GM21576 (cell line): Measurements from ENCODE around the gene TNS1.

Source experiments
- ATAC-seq: cut with Tn5 transposase; IDR thresholded peaks from one replicate; pipeline ENCODE4 v1.9.1; 2021; ENCODE audit warnings: mild to moderate bottlenecking, moderate library complexity; ENCODE audit not compliant: unreplicated experiment

The TNS1 gene

GRCh38 chr2:217856871-217857270 lies 145.9 kb downstream of the TNS1 start:
- no peak for ATAC-seq

- no peak for ATAC-seq
Observed at GRCh38 chr2:217856159-217856558, 146.6 kb downstream of the TNS1 start.

- ATAC-seq: no peak
Observed at GRCh38 chr2:217854684-217855420, 147.9 kb downstream of the TNS1 start.

DNA sequence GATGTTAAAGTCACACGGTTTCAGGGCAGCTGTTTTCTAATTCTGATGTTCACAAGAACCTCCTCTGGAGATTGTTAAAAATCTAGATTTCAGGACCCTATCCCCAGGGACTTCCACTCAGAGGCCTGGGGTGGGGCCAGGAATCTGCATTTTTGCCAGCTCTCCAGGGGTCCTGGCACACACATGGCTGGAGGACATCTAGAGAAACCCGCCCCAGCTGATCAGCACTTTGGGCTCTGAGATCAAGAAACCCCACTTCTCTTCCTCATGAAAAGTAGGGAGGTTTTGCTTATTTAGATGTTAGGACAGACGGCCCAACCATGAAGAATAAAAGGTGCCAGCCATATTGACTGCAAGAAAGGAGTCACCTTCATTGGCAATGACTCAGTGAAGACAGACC lies 148.8 kb downstream of the TNS1 start:
- ATAC-seq: no peak

DNA sequence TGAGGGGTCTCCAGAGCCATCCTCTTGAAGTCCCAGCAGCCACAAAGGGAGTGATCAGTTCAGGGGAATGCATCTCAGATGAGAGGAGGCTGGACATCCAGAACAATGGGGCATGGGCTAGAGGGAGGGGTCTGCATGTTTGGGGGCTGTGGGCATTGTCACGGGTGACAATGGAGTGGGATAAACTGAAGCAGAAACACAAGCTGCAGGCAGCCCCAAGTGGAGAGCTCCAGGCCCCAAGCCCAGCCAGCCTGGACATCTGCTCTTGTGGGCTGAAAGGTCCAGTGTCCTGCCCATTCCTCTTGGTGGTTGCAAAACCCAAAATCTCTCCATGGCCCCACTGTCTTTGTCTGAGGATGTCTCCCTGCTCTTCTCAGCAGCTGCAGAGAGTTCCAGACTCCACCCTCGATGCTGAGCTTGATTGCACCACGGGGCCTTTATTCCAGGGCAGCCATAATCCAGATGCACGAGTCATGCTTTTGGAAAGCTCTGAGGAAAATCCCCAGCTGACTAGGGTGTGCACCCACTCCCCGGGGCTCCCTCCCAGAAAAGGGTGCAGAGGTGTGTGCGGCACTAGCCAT lies 149.4 kb downstream of the TNS1 start:
- no peak for ATAC-seq

- no peak for ATAC-seq
Observed at GRCh38 chr2:217852555-217853211, 150.1 kb downstream of the TNS1 start.

DNA sequence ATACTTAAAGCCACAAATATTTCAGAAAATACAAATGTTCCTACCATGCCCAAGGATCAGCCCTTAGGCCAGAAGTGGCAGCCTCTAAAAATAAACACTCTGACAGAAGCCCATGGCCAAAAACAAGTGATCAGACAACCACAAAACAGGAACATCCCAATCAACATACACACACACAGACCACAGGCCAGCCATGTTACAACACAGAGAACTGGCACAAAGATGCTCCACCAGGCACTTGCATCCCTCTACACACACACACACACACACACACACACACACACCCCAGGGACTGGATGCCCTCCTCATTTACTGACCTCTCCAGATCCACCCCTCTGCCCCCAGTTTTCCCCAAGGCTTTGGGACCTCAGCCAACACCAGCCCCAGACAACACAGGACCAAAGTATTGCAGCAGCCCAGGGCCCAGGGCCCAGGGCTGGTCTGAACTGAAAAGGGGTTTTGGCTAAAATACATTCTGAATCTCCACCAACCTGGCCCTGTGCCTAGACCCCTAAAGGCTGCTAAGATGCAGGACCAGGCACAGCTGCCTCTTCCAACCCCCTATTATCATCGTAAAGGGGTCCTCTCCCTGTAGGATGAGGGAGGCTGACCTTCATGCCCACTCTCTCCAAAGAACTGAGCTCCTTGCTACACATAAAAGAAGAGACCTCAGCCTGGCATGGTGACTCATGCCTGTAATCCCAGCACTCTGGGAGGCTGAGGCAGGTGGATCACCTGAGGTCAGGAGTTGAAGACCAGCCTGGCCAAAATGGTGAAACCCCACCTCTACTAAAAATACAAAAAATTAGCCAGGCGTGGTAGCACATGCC lies 151.4 kb downstream of the TNS1 start:
- no peak for ATAC-seq

DNA sequence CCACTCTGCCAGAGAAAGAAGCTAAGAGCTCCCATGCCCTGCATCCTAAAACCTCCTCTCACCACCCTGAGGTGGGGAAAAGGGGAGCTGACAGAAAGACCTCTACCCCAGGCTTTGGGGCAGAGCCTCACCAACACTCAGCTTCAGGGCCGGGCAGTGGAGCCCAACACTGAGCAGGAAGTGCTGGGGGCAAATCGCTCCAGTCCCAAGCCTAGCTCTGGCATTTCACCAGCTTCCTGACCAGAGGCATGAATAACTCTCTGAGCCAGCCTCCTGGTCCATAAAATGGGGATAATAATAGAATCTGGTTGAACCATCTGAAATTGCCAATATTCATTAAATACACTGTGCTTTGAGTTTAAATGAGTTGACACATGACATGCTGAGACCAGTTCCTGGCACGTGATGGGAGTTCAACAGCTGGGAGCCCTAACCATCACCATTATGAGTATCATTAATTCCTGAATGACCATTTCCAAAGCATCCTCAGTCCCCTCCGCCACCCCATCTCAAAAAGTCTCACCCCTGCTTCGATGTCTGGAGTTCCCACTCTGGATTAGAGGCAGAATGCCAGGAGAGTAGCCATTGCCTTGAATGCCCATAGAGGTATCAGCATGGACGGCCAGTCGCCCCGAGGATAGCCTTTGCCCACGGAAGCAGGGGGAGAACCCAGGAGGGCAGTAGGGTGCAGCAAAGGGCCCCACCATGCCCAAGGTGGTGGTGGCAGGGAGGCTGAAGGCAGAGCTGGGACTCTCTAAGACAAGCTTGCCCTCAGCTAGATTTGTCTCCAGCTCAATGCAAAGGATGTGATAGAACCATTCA lies 153.4 kb downstream of the TNS1 start:
- no peak for ATAC-seq

DNA sequence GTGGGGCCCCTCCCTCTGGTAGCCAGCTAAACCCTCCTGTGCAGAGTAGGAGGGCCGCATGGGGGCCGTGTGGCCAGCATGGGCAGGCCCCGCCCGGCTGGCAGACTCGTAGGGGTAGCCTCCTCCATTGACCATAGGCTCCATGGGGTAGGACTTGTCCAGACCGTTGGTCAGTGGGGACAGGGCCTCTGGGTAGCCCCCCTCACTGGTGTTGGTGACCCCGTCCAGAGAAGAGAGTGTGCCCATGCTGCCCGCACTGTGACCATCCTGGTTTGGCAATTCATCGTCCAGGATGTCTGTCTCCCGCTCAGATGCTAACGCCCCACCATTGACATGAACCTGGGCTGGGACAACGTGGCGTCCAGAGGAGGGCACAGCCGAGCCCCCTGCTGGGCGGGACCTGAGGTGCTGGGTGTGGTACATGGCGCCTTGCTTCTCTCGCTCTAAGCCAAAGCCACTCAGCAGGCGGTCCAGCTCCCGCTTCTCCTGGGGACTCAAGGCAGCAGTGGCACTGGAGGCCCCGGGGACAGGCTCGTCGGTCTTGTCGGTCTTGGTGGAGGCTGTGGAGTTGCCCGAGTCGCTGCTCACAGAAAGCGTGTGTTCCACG lies 154.3 kb downstream of the TNS1 start:
- ATAC-seq: no peak

DNA sequence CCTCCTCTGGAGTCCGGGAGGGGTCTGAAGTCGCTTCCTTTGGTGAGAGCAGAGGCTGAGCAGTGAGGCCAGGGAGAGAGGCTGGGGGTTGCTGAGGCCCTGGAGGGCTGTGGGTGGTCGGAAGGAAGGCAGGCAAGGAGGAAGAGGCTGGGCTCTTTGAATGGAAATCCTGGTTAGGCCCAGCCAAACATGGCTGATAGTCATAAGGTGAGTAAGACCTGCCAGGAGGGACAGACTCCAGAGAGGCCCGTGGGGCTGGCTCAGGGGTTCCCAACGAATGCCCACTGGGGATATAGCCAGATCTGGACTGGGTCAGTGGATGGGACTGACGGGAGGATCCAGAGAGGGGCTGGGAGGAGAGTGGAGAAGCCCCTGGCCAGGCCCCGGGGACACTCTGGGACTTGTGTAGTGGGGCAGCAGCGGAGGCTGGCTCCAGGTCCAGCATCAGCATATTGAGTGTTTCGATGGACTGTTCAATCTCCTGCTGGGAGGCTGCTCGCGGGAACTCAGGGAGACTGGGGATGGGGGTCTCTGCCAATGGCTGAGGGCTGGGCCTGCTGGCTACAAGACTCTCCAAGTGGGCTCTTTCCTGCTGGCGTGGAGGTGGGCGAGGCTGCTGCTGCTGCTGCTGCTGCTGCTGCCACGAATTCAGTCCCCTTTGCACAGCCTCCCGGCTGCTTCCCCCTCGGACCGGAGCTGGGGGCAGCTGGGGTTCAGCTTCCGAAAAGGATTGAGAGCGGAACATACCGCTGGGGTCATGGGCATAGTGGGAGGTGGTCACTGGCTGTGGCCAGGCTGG lies 155.0 kb downstream of the TNS1 start:
- ATAC-seq: no peak

- ATAC-seq: no peak
Observed at GRCh38 chr2:217847115-217847514, 155.7 kb downstream of the TNS1 start.

GRCh38 chr2:217846321-217846743 lies 156.5 kb downstream of the TNS1 start:
- ATAC-seq: no peak

- ATAC-seq: no peak
Observed at GRCh38 chr2:217845301-217845700, 157.5 kb downstream of the TNS1 start.

- no peak for ATAC-seq
Observed at GRCh38 chr2:217844696-217845095, 158.1 kb downstream of the TNS1 start.

- ATAC-seq: no peak
Observed at GRCh38 chr2:217843324-217843723, 159.5 kb downstream of the TNS1 start.

DNA sequence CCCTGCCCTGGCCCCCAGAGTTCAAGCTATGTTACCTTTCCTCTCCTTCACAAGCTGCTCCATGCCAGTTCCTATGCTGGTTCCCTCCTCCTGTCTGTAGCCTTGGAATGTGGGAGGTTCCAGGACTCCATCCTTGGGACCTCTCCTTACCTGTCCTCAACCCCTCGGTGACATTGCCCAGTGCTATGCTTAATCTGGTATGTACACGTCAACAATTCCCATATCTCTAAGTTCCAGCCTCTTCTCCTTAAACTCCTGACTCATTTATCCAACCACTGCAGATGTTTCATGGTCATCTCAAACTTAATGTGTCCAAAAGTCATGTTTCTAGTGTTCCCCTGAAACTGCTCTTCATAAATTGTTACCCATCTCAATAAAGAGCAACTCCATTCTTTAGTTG lies 160.8 kb downstream of the TNS1 start:
- ATAC-seq: no peak

- no peak for ATAC-seq
Observed at GRCh38 chr2:217840522-217840921, 162.3 kb downstream of the TNS1 start.

GRCh38 chr2:217839750-217840107 lies 163.1 kb downstream of the TNS1 start:
- no peak for ATAC-seq

- ATAC-seq: no peak
Observed at GRCh38 chr2:217839073-217839749, 163.6 kb downstream of the TNS1 start.
